H1 (cell line): ENCODE measurements around the gene LARP4B. TPM values are rescaled to one million over a fixed set of nuclear protein-coding genes. Genes with fewer than 3 reads are reported as not detected.

Experiments used
- CTCF ChIA-PET: fragments of 300-600 bp; sonication (Branson Sonifier 250); formaldehyde crosslinking; loops from one replicate; lab custom pipeline; 2021; ENCODE audit not compliant: partially characterized antibody; lab: Charles Lee
- POLR2A ChIA-PET: fragments of 300-600 bp; sonication (Branson Sonifier 250); formaldehyde crosslinking; loops from one replicate; lab custom pipeline; 2021; ENCODE audit warnings: inconsistent platforms; ENCODE audit not compliant: partially characterized antibody; lab: Charles Lee
- DNase-seq, 2 experiments: peaks; one replicate each; pipeline versions ENCODE4 v3.0.0 to v3.0.0-alpha.2; 2010 to 2022; ENCODE audit warnings: low spot score in 2 of 2, low read depth in 1 of 2, mixed read lengths in 1 of 2
- FAIRE-seq: peaks from 2 replicates; lab custom pipeline; 2011; peaks lifted over from hg19 to GRCh38; lab: Jason Lieb, UNC
- H2AFZ ChIP-seq: 2 replicates; pipeline ENCODE4 v1.8.1; 2012; ENCODE audit warnings: low read length, inconsistent platforms
- H2AK5ac ChIP-seq: 2 replicates; pipeline ENCODE4 v1.6.1; 2013; ENCODE audit warnings: low read depth, low read length
- H2BK120ac ChIP-seq: replicated peaks from 2 replicates; pipeline ENCODE3; 2013; ENCODE audit warnings: low read depth, low read length, inconsistent platforms
- H2BK12ac ChIP-seq: 2 replicates; pipeline ENCODE4 v1.6.1; 2013; ENCODE audit warnings: low read depth, low read length
- H2BK15ac ChIP-seq: 2 replicates; pipeline ENCODE4 v1.6.1; 2013; ENCODE audit warnings: low read length
- H2BK20ac ChIP-seq: 2 replicates; pipeline ENCODE4 v1.6.1; 2013; ENCODE audit warnings: low read length
- H2BK5ac ChIP-seq: 2 replicates; pipeline ENCODE4 v1.6.1; 2013; ENCODE audit warnings: low read depth, low read length
- H3K14ac ChIP-seq: 2 replicates; pipeline ENCODE4 v1.6.1; 2013; ENCODE audit warnings: inconsistent platforms; ENCODE audit not compliant: insufficient read length
- H3K18ac ChIP-seq: 2 replicates; pipeline ENCODE4 v1.6.1; 2013; ENCODE audit warnings: low read length; ENCODE audit errors: extremely low read depth
- H3K23ac ChIP-seq: 2 replicates; pipeline ENCODE4 v1.6.1; 2013; ENCODE audit warnings: inconsistent platforms; ENCODE audit not compliant: insufficient read length
- H3K23me2 ChIP-seq: 2 replicates; pipeline ENCODE4 v1.6.1; 2013; ENCODE audit warnings: low read depth, low read length
- H3K27ac ChIP-seq: 2 replicates; pipeline ENCODE4 v1.6.1; 2011; ENCODE audit warnings: low read depth, low read length, inconsistent platforms
- H3K27me3 ChIP-seq, 4 experiments: replicated peaks in 1 of 4; 1 replicate in 1 of 4; 2 replicates in 3 of 4; pipeline versions ENCODE4 v1.6.1 to v1.8.1; 2011 to 2013; ENCODE audit warnings: low read length in 3 of 4, mild to moderate bottlenecking in 3 of 4, inconsistent platforms in 2 of 4, mixed read lengths in 2 of 4, moderate library complexity in 1 of 4; ENCODE audit not compliant: control insufficient read depth in 3 of 4, insufficient read depth in 3 of 4; ENCODE audit errors: extremely low read depth in 1 of 4
- H3K36me3 ChIP-seq, 4 experiments: 2 replicates each; pipeline versions ENCODE4 v1.6.1 to v1.8.1; 2011 to 2013; ENCODE audit warnings: mild to moderate bottlenecking in 4 of 4, low read length in 3 of 4, moderate library complexity in 2 of 4, control low read depth in 1 of 4, inconsistent platforms in 1 of 4; ENCODE audit not compliant: insufficient read depth in 4 of 4, control insufficient read depth in 2 of 4
- H3K4ac ChIP-seq: replicated peaks from 2 replicates; pipeline ENCODE3; 2013; ENCODE audit warnings: low read length, low read depth, mixed read lengths, inconsistent platforms; ENCODE audit not compliant: insufficient read length
- H3K4me1 ChIP-seq, 4 experiments: replicated peaks in 1 of 4; 1 replicate in 1 of 4; 2 replicates in 3 of 4; pipeline versions ENCODE4 v1.6.1 to v1.8.1; 2011 to 2013; ENCODE audit warnings: low read length in 3 of 4, inconsistent platforms in 2 of 4, mixed read lengths in 1 of 4; ENCODE audit not compliant: insufficient read depth in 4 of 4, control insufficient read depth in 3 of 4
- H3K4me2 ChIP-seq, 2 experiments: 2 replicates each; pipeline versions ENCODE4 v1.6.1 to v1.8.1; 2011 to 2013; ENCODE audit warnings: low read depth in 2 of 2, low read length in 2 of 2, control low read depth in 1 of 2, inconsistent platforms in 1 of 2, mild to moderate bottlenecking in 1 of 2; ENCODE audit not compliant: insufficient read depth in 1 of 2
- H3K4me3 ChIP-seq, 4 experiments: fragments of 200-600, 300-600 bp in 1 of 4; sonication (generic), shearing (Covaris generic), sonication (Bioruptor Twin) in 1 of 4; 2 replicates each; pipeline versions ENCODE4 v1.5.1 to v1.8.1; 2011 to 2016; ENCODE audit warnings: low read length in 4 of 4, low read depth in 3 of 4, control low read depth in 2 of 4, inconsistent platforms in 2 of 4, mild to moderate bottlenecking in 2 of 4, mixed read lengths in 1 of 4, moderate library complexity in 1 of 4; ENCODE audit not compliant: insufficient read depth in 2 of 4; ENCODE audit errors: extremely low read depth in 1 of 4
- H3K56ac ChIP-seq: replicated peaks from 2 replicates; pipeline ENCODE3; 2013; ENCODE audit warnings: low read depth, mild to moderate bottlenecking, mixed read lengths, low read length, inconsistent platforms; ENCODE audit not compliant: insufficient read length
- H3K79me1 ChIP-seq: 2 replicates; pipeline ENCODE4 v1.6.1; 2013; ENCODE audit warnings: low read depth, low read length, control low read depth
- H3K79me2 ChIP-seq, 2 experiments: 2 replicates each; pipeline versions ENCODE4 v1.6.1 to v1.8.1; 2012 to 2013; ENCODE audit warnings: low read length in 2 of 2, mild to moderate bottlenecking in 2 of 2, inconsistent platforms in 1 of 2; ENCODE audit not compliant: insufficient read depth in 2 of 2, control insufficient read depth in 1 of 2
- H3K9ac ChIP-seq, 4 experiments: replicated peaks in 1 of 4; 1 replicate in 1 of 4; 2 replicates in 3 of 4; pipeline versions ENCODE4 v1.6.1 to v1.8.1; 2011 to 2013; ENCODE audit warnings: low read depth in 3 of 4, low read length in 3 of 4, control low read depth in 2 of 4, mild to moderate bottlenecking in 2 of 4, moderate library complexity in 2 of 4, inconsistent platforms in 1 of 4; ENCODE audit errors: extremely low read depth in 1 of 4
- H3K9me3 ChIP-seq, 2 experiments: 2 replicates each; pipeline versions ENCODE4 v1.6.1 to v1.8.1; 2012 to 2013; ENCODE audit warnings: mild to moderate bottlenecking in 2 of 2, moderate library complexity in 2 of 2, control low read depth in 1 of 2, inconsistent platforms in 1 of 2, low read depth in 1 of 2, low read length in 1 of 2, mixed read lengths in 1 of 2; ENCODE audit not compliant: insufficient read depth in 2 of 2
- H4K20me1 ChIP-seq, 2 experiments: replicated peaks in 1 of 2; 2 replicates each; pipeline versions ENCODE3 to v1.8.1; 2011 to 2013; ENCODE audit warnings: inconsistent platforms in 2 of 2, low read length in 2 of 2, mild to moderate bottlenecking in 1 of 2; ENCODE audit not compliant: insufficient read depth in 2 of 2, control insufficient read depth in 1 of 2
- H4K5ac ChIP-seq: 2 replicates; pipeline ENCODE4 v1.6.1; 2013; ENCODE audit warnings: low read length, low read depth, mixed read lengths, inconsistent platforms; ENCODE audit not compliant: insufficient read length
- H4K8ac ChIP-seq: 2 replicates; pipeline ENCODE4 v1.8.0; 2013; ENCODE audit warnings: mild to moderate bottlenecking, moderate library complexity, low read length, inconsistent platforms; ENCODE audit not compliant: insufficient read depth; ENCODE audit errors: extremely low read depth
- H4K91ac ChIP-seq: replicated peaks from 2 replicates; pipeline ENCODE3; 2013; ENCODE audit warnings: low read length, mixed read lengths, inconsistent platforms; ENCODE audit not compliant: insufficient read length
- CEBPB ChIP-seq: IDR thresholded peaks from 2 replicates; pipeline ENCODE4 v1.6.1; 2012; ENCODE audit warnings: low read depth, low read length
- TBP ChIP-seq: IDR thresholded peaks from 2 replicates; pipeline ENCODE4 v1.6.1; 2011; ENCODE audit warnings: low read depth, low read length, improper control_type of control experiment
- WGBS, 2 experiments: shearing (Covaris generic) in 1 of 2; methylation state at CpG; one replicate each; pipeline versions ENCODE4 v1.1.6 to v1.1.7; 2013 to 2015; ENCODE audit warnings: low lambda C conversion rate in 2 of 2, mixed read lengths in 2 of 2, inconsistent platforms in 1 of 2, low coverage in 1 of 2, missing lambda C conversion rate in 1 of 2; ENCODE audit not compliant: insufficient replicate concordance in 2 of 2, insufficient coverage in 1 of 2, insufficient read length in 1 of 2; ENCODE audit errors: extremely low coverage in 1 of 2, missing lambda C conversion rate in 1 of 2; 5-methylcytosine and 5-hydroxymethylcytosine counted together
- polyA plus RNA-seq, 7 experiments: library from polyadenylated mRNA; depleted of rRNA in 3 of 7; stranded (reverse) in 5 of 7; unstranded in 2 of 7; fragments of >200 nt in 5 of 7; fragments of 200-250 nt in 2 of 7; gene quantifications; 1 replicate in 5 of 7; 2 replicates in 1 of 7; 4 replicates in 1 of 7; pipeline versions ENCODE4 v1.2.1 to v1.2.3, GENCODE V29; 2011 to 2013; ENCODE audit warnings: missing spikeins in 2 of 7, mixed read lengths in 2 of 7
- total RNA-seq: library from RNA; stranded (reverse); fragmentation: NEBNext Ultra II Directional; extraction: Animal tissue kit (Norgen Biotek cat#: 25700); gene quantifications from 2 replicates; pipeline ENCODE4 v1.2.1, GENCODE V29; 2021

LARP4B gene
- total and polyA plus RNA-seq, 2 of the 8 experiments (the other 6 are each of a cell fraction or from before 2014, with no cell fraction given) = 20.1 to 78.6 TPM

- no peak for FAIRE-seq
- Histone ChIP-seq H4K91ac (no peak overlapping the region), H3K4me1 (peaks cover 0 to 10% (median 3%) of the 10 kb centered on the region in 4 experiments; a peak in 4 of 7 replicates), H3K36me3 (no peaks in the 10 kb centered on the region), H4K20me1 (no peaks in the 10 kb centered on the region), H3K23ac (no peak overlapping the region), H2AFZ (peak overlapping the region; percentile 17; the same call in 1 of the 2 replicates), H2BK12ac (no peak overlapping the region), H4K5ac (no peak overlapping the region), H3K23me2 (no peaks in the 10 kb centered on the region), H3K9ac (no peak overlapping the region), H4K8ac (no peak overlapping the region), H3K4me2 (peak overlapping the region in 1 of 2 experiments; percentile 12; a peak in 1 of 4 replicates), H2BK5ac (no peak overlapping the region), H3K79me2 (no peaks in the 10 kb centered on the region), H2BK120ac (no peak overlapping the region), H3K4ac (no peak overlapping the region), H3K18ac (no peak overlapping the region), H2BK15ac (no peak overlapping the region; the same call in 1 of the 2 replicates), H2BK20ac (no peak overlapping the region), H3K27ac (no peak overlapping the region; the same call in 1 of the 2 replicates), H3K9me3 (peaks cover 6 to 9% of the 10 kb centered on the region in 2 experiments), H3K27me3 (no peaks in the 10 kb centered on the region), H3K4me3 (no peak overlapping the region), H3K79me1 (no peaks in the 10 kb centered on the region), H2AK5ac (no peak overlapping the region), H3K56ac (no peak overlapping the region), H3K14ac (no peak overlapping the region)
- POLR2A ChIA-PET = interaction anchor here (0.9 to 3.7 kb wide), 6 partner anchors 10 to 82 kb away, joined by 3 to 34 read pairs (median 4); partner anchors contain the start of genes GTPBP4 and WDR37
- DNase-seq = no peak
- TF ChIP-seq TBP (no peak), CEBPB (no peak)
- CTCF ChIA-PET = interaction anchor here (1.3 to 3.6 kb wide), 2 partner anchors 12 kb away, joined by 3 to 16 read pairs; no protein-coding TSS in a partner anchor
- WGBS, 2 experiments = 84% methylated on average over 20 of the region's 20 CpGs; no CpG with 5 or more reads in 1 of the 2 experiments
These were observed 42.7 kb upstream of the LARP4B start for GRCh38 chr10:974038-974784.
